COLO668 (cell line): ENCODE measurements around the gene DQX1.
"Not testable (repeated sequence)": the region's sequence is repeated elsewhere in the genome, so short reads cannot be mapped to it uniquely, and the experiment has no call there.

Source experiments
- DNase-seq: peaks from one replicate; lab custom pipeline; 2025; ENCODE audit not compliant: unreplicated experiment; lab: John Stamatoyannopoulos, UW

DQX1 gene

DNA sequence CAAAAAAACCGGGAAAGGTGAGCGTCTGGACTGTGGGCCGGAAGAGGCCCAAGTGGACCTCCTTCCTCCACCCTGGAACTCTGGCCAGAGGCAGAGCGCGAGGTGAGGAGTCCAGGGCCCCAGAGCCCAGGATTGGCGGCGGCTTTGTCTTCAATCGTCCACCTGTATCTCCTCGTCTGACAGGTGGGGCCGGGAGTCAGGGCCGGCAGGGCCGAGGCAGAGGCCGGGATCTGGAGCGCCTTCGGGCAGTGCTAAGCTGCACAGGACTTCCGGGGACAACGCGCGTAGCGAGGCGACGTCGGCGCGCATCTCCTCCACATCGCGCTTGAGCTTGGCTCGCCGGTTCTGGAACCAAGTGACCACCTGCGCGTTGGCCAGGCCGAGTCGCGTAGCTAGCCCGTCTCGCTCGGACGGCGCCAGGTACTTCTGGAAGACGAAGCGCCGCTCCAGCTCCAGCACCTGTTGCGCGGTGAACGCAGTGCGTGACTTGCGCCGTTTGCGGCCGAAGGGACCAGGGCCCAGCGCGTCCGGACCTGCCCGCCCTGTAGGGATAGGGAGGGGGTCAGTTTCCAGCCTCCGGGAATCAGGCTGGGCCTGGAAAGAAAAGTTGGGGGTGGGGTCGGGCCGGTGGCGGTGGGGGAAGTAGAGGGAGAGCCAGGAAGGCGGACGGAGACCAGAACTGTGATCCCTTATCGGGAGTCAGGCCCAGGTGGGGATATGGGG is 28.1 kb downstream of the DQX1 start:
- peak; percentile 86 for DNase-seq

GRCh38 chr2:74496997-74497776 is 28.8 kb downstream of the DQX1 start:
- DNase-seq, result peak; percentile 39

GRCh38 chr2:74495440-74495839 is 30.6 kb downstream of the DQX1 start:
- DNase-seq, result no peak

DNA sequence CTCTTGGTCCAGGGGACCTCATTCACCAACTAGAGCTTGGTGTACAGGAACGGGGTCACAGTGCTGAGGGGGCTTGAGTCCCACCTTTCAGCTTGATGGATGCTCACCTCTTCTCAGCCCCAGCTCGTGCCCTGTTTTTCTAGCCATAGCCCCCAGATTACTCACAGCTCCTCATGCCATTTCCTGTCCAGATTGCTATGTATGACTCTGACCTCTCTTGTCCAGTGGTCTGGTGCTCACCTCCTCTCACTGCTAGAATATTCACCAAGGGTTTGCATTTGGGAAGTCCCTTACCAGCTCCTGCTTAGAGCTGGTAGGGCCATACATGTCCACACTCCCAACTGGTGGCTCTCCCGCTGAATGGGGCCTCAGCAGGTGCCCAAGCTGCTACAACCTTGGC is 32.5 kb downstream of the DQX1 start:
- DNase-seq, result no peak

DNA sequence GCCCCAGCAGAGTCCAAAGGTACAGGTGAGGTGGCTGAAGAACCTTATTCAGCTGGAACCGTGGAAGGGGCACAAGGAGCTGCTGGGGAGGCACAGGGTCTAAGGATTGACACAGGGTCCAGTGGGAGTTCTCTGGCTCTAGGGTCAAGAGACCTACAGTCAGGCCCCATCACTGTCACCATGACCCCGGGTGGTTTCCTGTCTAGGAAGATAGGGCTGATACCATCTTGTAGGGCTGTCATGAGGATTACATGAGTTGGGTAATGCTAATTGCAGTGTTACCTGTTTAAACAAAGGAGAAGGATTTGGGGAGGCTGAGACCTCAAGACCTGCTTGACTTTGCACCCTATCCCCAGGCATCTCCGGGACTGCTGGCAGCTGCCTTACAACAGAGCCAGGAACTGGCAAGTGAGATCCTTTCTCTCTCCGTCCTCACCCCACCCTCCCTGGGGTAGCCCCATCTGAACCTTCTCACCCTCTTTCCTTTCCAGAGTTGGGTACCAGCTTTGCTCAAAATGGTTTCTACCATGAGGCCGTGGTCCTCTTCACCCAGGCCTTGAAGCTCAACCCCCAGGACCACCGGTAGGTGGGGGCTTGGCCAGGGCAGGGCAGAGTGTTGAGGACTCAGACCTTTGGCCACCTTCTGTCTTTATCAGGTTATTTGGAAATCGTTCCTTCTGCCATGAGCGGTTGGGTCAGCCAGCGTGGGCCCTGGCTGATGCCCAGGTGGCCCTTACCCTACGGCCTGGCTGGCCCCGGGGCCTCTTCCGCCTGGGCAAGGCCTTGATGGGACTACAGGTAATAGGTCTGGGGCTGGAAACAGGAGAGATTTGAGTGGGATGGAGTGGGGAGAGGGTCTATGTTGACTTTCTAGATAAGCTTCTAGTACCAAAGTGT is 34.1 kb downstream of the DQX1 start:
- no peak for DNase-seq

- no peak for DNase-seq
Measured at GRCh38 chr2:74489906-74490305, 36.1 kb downstream of the DQX1 start.

DNA sequence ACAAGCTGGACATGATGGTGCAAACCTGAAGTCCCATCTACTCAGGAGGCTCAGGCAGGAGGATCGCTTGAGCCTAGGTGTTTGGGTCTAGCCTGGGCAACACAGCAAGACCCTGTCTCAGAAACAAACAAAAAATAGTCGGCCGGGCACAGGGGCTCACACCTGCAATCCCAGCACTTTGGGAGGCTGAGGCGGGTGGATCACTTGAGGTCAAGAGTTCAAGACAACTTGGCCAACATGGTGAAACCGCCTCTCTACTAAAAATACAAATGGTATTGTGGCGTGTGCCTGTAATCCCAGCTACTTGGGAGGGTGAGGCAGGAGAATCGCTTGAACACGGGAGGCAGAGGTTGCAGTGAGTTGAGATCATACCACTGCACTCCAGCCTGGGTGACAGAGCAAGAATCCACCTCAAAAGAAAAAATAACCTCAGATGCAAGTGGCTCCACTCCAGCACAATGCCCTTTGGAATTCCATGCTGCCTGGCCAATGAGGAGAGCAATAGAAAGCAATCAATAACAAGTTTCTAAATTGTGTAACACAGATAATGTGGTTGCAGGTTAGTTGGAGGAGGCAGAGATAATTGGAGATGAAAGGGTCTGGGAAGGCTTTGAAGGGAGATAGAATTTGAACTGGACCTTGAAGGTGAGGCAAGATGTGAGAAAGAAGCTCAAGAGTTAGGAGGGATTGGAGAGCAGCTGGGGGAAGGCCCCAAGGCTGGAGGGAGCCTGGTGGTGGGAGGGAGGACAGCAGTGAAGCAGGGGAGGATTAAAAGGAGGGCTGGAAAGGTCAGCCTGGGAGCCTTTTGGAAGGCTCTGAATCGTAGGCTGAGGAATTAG is 37.2 kb downstream of the DQX1 start:
- no peak for DNase-seq

DNA sequence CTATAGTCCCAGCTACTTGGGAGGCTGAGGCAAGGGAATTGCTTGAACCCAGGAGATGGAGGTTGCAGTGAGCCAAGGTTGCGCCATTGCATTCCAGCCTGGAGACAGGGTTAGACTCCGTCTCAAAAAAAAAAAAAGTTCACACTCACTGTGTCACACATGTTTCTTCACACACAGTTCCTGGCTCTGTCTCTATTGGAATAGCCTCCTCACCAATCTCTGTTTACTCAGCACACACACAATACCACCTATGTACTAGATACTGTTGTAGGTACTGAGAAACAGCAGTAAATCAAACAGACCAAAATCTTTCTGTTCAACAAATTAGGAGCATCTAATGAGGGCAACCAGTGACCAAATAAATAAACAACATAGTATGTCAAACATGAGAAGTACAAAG is 39.9 kb downstream of the DQX1 start:
- no peak for DNase-seq

DNA sequence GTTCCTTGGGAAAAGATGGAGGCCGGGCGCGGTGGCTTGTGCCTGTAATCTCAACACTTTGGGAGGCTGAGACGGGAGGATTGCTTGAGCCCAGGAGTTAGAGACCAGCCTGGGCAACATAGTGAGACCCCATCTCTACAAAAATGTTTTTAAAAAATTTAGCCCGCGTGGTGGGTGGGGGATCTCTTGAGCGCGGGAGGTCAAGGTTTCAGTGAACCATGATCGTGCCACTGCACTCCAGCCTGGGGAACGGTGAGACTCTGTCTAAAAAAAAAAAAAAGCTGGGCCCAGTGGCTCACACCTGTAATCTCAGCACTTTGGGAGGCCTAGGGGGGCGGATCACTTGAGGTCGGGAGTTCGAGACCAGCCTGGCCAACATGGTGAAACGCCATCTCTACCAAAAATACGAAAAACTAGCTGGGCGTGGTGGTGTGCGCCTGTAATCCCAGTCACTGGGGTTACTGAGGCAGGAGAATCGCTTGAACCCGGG is 42.3 kb downstream of the DQX1 start:
- DNase-seq, result not testable (repeated sequence)

- DNase-seq, result peak; percentile 92
Measured at GRCh38 chr2:74482801-74483674, 43.0 kb downstream of the DQX1 start, which contains the start of the genes CCDC142 and TTC31. CCDC142 (minus strand) TSS chr2:74482998; CDS start chr2:74482837, 161 bp downstream. TTC31 (plus strand) TSS chr2:74483081; CDS start chr2:74483096, 15 bp downstream.

DNA sequence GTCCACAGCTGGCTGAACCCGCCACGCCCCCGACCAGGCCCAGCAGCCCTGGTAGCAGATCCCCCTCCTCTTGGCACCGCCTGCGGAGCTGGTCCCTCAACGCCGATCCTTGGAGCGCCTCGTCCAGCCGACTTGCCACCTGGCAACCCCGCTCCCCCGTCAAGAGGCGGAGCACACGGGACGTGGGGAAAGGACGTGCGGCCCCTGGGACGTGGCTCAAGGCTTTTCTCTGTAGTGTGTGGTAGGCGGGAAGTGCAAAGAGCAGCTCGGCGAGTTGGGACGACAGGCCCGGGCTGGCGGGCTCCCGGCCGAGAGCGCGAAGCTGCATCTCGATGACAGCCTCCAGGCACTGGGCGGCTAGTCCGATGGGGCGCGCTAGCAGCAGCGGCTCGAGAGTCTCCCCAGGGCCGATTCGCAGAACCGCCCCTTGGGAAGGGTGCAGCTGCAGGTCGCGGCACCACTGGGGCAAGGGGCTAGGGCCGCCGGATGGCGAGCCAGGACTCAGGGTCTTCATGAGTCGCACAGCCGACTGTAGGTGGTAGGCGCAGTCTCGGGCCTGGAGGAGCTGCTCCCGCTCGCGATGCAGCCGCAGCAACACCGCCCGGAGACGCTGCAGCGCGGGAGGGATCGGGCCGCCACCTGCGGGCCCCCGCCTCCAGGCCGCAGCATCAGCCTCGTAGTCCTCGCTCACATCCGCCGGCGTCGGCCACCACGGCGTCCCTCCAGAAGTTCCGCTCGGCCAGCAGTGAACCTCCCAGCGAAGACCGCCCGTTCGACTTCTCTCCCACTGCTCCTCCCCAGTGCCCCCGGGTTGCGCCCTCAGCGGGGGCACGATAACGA is 43.9 kb downstream of the DQX1 start:
- peak; percentile 73 for DNase-seq

DNA sequence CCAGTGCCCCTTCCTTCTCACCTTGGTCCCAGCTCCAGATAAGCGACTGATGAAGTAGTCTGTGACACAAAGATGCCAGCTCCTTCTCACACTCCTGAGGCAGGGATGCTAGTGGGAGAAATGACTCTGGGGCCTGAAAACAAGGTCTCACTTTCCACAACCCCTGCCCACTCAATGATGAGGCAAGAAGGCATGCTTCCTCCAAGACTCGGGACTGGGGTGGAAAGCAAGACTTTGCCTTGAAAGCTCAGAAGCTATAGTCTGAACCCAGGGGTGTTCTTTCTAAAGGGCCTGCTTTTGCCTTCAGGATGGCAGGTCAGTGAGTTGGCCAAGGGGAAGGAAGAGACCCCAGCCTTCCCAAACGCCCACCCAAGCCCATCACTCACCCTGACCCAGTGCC is 44.6 kb downstream of the DQX1 start:
- DNase-seq, result no peak

DNA sequence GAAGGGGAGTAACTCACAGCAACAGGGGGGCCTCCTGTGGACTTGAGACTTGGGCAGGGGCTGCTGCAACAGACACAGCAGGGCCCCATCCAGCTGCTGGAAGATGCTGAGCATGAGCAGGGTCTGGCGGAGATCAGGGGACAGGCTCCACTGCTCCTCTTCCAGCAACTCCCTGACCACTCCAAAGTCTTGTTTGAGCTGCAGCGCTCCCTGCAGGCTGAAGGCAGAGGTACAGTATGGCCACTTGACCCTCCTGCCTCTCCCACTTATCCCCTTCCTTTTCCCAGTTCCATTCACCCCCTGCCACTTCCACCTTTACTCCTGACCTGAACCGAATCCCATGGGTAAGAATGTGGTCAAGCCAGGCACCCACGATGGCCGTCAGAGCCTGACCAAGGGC is 51.1 kb downstream of the DQX1 start:
- peak; percentile 15 for DNase-seq

DNA sequence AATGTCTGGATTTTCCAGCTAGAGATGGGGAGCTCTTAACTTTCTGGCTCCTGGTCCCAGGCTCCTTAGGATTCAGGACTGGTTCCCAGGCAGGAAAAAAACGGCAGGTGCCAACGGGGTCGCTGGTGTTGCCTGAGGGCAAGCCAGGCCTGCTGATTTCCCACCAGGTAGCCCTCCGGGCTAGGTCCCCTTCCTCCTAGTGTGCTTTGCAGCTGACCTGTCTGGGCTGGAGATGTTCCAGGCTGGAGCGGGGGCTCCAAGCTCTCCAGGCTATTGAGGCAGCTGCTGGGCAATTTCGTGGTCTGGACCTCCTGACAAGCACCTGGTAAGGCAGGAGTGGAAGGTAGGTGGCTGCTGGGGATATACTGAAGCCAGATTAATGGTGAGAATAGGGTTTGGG is 51.5 kb downstream of the DQX1 start:
- DNase-seq, result no peak

GRCh38 chr2:74472945-74473258 is 53.1 kb downstream of the DQX1 start:
- DNase-seq, result no peak

DNA sequence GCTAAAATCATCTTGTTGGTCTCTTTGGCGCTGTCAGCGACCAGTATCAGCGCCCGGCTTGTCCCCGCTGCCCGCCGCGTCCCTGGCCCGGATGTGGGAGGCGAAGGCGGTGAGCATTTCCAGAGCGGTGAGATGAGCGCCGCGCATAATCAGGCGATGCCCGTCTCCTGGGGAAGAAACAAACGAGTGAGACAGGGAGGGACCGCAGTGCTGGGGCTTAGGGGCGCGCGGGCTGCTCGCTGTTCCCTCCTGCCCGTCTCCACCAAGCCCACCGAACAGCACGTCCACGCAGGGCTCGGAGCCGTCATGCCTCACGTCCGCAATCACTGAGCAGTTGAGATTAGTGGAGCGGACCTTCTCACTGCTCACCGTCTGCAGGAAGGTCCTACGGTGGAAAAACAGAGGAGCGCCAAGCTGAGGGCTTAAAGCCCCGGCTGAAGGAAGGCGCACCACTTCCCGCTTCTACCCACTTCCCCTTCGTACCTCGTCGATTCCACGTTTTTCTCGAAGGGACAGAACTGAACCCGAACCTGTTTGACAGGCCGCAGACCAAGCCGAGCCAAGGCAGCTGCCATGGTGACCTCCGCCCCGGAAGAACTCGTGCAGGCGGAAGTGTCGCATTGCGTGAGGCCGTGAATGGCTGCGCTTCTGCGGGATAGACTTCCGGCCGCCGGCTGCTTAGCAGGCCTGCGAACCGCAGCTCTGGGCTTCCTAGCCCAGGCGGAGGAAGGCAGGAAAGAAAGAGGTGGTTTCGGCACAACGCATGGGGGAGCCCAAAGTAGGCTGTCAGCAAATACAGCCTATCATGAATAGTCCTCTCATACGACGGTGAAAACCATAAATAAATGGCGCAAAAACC is 53.7 kb downstream of the DQX1 start, which contains the start of gene MRPL53:
Gene MRPL53 (minus strand): TSS at position 595 of the 859 bp plus-strand sequence. CDS start 20 bp downstream, at position 575.
- DNase-seq, result peak; percentile 95

- no peak for DNase-seq
Measured at GRCh38 chr2:74471332-74472065, 54.5 kb downstream of the DQX1 start.
